HG03460 (cell line): ENCODE measurements around the gene INPP4B.
"Not testable (repeated sequence)": the region's sequence is repeated elsewhere in the genome, so short reads cannot be mapped to it uniquely, and the experiment has no call there.

Experiments
- ATAC-seq: cut with Tn5 transposase; IDR thresholded peaks from one replicate; pipeline ENCODE4 v1.9.1; 2021; ENCODE audit not compliant: unreplicated experiment

INPP4B gene

DNA sequence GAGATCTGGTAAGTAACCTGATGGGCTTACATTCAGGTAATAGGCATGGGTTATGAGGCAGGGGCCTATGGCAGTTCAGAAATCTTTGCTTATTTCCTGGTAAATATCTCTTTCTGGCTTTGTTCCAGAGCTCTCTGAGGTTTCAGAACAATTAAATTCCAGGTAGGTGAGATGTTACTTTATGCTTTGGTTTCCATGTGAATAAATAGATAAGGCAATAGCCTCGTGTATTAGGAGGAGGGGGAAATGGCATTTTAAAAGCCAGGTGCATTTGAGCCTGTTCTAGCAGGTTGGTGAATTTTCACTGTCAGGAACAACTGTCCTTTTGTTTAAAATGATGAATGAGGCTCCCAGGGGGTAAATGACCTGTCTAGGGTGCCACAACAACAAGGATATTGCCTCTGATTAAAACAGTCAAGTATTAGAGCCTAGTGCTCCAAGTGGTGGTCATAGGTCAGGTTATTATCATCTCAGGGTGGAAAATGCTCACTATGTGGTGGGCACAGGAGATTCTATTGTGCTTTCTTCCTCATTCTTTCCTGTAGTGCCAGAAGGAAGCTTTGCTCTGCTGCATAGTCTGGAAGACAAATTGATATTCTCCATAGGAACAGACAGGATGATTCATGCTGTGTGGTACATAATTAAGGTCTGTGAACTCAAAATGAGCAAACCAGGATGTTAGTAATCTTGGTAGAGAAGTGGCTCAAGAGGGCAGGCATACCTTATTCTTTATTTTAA, 296.2 kb downstream of the INPP4B start:
- no peak for ATAC-seq

DNA sequence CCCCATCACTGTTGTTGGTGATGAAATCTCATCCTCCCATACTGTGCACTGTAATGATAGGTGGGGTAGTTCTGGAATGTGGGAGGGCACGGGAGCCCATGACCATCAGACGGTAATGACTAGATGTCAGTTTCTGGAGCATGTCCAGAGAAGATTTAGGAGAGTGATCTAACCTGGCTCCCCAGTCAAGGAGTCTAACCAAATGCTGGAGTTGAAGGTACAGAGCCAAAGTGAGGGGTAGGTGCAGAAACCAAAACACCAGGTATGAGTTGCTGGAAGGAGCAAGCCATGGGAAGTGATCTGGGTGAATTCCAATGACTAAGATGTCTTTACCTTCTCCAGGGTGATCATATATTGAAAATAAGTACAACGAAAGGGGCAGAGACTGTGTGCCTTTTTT, 296.9 kb downstream of the INPP4B start:
- ATAC-seq: no peak

DNA sequence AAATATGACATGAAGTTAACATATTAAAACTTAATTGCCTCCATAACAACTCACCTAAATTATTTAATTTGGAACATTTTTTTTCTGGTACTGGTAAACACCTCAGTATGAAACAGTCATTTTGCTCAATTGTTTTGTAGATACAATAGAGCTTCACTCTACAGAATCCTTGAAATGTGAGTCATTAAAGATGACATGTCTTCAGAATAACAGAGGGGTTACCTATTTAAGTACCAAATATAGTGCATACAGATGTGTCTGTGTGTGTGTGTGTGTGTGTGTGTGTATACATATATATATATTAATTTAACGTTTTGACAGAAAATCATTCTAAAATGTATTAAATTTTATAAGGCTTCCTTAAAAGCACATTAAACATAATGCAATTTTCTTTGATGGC, 297.6 kb downstream of the INPP4B start:
- ATAC-seq: no peak

DNA sequence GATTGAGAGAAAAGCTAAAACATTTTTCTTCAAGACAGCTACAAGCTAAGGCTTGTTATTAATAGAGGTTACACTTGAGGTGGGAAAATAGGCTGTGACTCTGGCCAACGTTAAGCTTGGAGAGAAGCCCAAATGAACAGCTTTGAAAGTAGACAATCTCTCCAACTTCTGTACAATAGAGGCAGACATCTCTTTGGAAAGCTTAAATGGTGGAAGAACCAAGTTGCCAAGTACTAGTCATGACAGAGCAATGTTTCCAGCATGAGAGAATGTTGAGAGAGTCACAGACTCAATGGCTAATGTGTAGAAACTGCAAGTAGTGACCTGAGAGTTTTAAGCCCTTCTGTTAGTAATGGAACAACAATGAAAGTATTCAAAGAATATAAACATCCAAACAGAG, 298.1 kb downstream of the INPP4B start:
- ATAC-seq: no peak

DNA sequence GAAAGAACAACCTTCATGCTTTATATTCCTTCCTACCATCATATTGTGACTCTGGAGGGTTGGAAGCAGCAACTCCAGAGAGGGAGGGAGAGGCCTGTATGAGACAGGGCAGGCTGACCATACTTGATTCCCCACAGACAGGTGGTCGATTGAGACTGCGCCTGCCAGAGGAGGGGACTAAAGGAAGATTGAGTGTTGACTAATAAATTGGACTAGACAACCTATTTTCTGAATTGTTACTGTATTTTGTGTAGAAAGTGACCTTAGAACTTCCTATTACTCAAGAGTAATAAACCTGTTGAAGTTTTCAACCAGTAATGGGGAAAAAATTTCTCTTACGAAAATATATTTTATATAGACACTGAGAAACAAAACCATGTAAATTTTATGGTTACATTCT, 301.5 kb downstream of the INPP4B start:
- no peak for ATAC-seq

DNA sequence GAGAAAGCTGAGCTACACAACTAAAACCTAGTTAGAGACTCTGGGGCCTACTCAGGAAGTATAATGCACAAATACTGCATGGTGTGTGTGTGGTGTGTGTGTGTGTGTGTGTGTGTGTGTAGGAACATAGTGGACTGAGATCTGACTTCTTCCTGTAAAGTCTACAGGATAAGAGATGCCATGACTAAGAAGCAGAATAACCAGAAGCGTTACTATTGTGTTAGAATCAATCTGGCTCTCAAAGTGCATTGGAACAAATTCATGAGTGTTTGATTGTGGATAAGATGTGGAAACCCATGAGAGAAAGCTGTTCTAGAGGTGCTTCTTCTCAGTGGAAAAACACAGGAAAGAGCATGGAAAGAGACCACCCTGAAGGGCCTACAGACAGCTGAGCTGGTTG, 302.1 kb downstream of the INPP4B start:
- ATAC-seq: no peak

DNA sequence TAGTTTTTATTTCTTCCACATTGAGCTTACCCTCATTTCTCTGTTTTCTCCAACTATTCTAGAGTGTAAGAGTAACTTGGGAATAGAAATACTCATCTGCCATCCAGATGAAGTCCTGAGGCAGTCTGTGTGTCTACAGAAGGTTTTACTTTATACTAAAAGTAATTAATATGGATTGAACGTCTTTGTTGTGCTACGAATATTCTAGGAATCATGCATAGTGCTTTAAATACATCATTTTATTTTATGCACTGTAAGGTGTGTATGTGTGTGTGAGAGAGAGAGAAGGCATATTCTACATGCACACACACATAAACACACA, 305.7 kb downstream of the INPP4B start:
- no peak for ATAC-seq

DNA sequence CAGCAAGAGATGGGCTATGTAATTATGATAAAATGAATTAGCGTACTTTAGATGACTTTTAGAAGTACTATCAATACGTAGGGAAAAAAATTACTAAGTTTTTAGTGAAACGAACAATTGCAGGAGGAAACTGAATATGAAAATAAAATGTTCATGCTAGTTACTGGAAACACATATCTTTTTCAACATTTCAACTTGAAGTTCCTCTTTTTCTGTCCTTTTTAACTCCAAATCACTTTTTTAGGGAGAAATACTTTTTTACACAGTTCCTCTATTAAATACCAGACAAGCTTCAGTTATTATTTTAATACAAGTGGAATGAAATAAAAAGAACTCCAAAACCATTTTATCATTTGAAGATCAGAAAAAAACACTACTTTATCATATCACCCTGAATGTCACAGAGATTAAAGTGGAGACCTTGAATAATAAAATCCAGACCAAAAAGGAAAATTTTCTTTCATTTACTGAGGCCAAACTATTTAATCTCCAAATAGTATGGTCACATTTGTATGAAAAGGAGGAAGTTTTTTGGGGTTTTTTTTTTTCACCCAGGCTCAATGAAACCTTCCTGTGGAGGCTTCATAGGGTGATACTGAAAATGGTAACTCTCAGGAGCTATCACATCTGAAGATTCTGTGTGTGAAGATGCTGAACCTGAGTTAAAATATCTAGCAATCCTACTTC, 306.2 kb downstream of the INPP4B start:
- no peak for ATAC-seq

DNA sequence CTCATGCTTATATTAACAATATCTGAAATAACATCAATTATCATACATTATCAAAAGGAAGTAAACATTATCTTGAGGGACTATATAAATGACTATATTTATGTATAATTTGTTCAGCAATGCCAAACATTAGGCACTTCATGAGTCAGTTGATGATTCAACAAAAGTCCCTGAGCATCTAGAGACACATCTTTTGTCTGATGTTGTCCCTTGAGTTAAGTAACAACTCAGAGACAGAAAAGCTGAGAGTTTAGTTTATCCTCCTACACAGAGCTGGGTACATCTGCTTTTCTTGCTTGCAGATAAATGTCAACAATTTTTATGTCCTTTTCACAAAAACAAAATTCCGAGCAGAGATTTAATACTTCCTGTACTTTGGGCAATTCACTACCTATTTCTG, 311.1 kb downstream of the INPP4B start:
- no peak for ATAC-seq

DNA sequence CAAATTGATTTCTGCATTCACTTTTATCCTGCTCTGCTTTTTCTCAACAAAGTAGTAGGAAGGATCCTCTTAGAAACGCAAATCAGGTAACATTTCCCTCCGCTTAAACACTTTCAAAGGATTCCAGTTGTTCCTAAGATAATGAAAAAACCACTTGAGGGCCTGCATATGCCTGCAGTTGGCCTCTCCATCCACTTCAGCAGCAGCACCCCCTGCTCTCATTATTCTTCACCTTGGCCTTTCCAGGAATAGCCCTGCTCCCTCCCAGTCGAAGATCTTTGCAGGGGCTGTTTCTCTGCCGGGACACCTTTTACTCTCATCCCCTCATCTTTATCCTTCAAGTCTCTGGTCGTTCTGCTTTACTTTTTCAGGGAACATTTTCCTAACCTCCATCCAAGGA, 314.0 kb downstream of the INPP4B start:
- no peak for ATAC-seq

DNA sequence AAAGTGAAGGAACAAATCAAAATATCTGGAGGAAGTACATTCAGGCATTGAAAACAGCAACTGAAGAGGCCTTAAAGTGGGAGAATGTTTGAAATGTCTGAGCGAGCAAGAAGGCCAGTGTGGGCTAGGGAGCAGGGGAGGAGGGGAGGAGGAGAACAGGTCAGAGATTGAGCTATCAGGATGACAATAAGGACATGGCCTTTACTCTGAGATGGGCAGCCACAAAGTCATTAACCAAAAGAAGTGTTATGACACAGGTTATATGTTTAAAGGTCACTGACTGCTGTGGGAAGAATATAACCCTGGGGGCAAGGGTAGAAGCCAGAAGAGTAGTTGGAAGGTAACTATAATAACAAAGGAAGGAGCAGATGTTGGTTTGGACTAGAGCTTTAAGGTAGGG, 315.4 kb downstream of the INPP4B start:
- no peak for ATAC-seq

DNA sequence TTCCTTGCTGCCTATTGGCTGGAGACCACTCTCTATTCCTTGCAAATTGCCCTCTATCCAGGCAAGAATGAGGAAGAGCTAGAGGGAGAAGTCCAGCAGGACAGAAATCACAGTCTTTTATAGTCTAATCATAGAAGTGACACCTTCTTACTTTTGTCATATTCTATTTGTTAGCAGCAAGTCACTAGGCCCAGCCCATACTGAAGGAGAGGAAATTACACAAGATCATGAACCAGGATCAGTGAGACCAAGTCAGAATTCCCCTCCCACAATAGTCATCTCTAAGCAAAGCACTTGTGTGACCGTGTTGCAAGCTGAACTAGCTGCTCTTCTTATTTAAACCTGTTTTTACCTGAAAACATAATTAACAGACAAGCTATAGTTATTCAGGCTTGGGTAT, 317.7 kb downstream of the INPP4B start:
- ATAC-seq: no peak

DNA sequence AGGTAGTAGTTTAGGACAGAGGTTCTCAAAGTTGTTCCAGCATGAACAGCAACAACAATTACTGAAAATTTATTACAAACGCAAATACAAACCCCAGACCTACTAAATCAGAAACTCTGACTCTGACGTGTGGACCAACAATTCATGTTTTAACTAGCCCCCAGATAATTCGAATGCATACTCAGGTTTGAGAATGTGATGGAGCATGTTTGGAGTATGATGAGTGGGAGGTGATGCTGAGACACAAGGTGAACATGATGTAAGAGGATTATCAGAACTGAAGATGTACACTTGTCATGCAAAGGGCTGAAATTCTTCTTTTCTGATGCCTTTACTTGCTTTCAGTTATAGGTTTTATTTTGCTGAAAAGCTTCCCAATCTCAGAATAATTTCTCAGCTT, 323.0 kb downstream of the INPP4B start:
- no peak for ATAC-seq

DNA sequence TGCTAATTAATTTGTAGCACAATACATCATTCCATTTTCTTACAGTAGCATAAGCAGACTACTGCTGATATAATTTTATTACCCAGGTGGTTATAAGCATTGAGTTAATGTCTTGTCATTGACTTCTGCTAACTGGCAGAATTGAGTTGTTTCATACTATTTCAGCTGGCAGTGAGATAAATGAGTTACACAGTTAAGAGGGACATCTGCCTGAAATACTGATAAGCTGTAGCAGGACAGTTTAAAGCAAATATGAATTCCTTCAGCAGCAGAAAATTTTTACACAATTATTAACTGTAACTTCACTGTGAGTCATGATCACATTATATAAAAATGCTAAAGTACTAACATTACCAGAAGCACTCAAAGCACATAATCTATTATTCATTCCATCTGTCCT, 326.8 kb downstream of the INPP4B start:
- ATAC-seq: no peak

DNA sequence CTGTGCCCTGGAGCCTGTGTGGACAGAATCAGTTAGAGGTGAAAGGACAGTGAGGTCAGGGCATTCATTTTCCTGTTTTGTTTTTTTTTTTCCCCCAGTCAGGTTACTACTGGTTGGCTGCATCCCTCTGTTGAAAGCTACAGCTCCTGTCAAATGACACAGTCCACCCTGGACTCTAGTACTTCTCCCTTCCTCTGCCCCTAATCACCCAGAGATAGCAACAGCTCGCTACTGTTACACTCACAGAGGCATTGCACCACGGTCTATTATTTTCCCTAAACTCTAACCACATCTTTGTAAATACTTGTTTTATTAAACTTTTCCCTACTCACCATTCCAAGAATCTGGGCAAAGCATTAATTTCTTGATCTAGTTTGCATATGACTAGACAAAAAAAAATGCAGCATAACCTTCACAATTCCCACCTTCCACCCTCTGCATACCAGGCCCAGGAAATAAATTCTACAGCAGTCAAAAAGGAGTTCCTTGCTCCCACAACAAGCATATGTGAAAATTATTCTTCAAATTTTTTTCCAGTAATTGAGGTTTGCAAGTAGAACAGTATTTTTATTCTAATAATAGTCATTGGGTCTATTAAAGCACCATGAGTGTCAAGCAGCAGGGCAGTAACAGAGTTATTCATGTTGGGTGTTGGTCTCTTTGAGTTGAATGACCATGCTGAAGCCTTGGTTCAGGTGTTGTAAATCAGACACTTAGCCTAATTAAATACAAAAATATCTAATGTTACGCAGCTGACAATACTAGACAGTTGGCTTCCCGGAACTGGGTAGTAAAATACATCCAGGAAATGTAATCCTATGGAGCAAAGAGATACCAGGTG, 329.2 kb downstream of the INPP4B start:
- ATAC-seq: no peak

DNA sequence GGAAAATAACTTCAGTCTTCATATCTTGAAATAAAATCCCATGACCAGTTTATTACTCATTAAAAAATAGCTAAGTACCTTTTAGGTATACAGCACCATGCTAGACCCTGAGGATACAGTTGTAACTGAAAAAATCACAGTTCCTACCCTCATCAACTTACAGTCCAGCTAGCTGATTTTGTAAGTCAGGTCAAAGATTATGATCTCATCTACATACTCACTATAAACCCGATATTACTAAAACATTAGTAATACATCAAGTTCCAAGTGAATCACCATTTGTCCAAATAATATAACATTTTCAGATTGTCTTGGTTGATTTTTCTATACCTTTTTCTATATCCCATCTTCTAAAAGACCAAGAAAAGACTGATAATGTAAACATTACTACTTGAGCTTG, 333.9 kb downstream of the INPP4B start:
- no peak for ATAC-seq

DNA sequence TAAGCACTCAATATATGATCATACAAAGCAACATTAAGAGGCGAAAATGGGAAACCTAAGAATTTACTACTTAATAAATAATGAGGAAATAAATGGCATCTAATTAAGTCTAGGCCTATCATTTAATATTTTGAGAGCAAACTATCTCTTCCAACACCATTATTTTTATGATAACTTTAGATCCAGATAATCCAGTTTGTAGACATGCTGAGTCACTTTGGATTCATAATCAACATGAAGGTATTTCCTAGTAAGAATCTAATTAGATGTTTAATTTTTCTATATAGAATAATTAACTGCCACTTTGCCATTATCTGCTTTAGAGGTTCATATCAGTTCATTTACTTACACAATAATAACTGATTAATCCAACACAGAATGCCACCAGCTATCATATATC, 336.2 kb downstream of the INPP4B start:
- no peak for ATAC-seq

DNA sequence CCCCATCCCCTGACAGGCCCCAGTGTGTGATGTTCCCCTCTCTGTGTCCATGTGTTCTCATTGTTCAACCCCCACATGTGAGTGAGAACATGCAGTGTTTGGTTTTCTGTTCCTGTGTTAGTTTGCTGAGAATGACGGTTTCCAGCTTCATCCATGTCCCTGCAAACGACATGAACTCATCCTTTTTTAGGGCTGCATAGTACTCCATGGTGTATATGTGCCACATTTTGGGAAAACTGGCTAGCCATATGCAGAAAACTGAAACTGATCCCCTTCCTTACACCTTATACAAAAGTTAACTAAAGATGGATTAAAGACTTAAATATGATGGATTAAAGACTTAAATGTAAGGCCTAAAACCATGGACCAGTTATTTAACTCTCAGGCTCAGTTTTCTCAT, 336.7 kb downstream of the INPP4B start:
- not testable (repeated sequence) for ATAC-seq

DNA sequence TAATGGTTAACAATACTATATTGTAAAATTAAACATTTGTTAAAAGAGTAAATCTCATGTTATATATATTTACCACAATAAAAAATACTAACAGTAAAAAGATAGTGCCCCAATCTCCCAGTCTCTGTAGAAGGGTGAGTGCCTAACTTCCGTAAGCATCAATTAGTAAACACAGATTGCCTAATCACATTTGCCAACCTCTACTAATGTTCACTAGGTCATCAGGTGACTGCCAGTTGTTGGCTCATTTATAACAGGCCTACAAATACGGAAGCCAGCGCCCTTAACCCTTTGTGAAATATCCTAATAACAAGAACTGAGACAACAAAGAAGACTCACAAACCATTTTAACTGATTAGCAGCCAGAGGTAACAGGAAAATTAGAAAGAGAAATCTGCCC, 345.1 kb downstream of the INPP4B start:
- ATAC-seq: no peak

DNA sequence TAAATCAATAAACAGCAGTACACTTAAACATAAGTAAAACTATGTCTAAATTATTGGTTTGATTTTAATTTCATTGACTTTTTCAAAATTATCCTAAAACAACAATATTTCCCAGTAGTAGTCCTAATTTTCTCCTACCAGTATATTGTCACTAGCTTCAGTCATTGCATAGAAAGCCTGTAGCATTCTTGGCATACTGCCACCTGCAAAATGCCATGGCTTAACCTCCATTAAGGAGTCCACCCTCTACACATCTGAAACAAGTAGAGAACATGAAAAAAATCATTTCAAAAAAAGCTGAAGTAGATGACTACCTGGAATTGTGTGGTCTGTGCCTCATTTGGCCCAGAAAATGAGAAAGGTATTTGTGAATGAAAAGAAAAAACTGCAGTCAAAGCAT, 348.5 kb downstream of the INPP4B start:
- ATAC-seq: no peak

DNA sequence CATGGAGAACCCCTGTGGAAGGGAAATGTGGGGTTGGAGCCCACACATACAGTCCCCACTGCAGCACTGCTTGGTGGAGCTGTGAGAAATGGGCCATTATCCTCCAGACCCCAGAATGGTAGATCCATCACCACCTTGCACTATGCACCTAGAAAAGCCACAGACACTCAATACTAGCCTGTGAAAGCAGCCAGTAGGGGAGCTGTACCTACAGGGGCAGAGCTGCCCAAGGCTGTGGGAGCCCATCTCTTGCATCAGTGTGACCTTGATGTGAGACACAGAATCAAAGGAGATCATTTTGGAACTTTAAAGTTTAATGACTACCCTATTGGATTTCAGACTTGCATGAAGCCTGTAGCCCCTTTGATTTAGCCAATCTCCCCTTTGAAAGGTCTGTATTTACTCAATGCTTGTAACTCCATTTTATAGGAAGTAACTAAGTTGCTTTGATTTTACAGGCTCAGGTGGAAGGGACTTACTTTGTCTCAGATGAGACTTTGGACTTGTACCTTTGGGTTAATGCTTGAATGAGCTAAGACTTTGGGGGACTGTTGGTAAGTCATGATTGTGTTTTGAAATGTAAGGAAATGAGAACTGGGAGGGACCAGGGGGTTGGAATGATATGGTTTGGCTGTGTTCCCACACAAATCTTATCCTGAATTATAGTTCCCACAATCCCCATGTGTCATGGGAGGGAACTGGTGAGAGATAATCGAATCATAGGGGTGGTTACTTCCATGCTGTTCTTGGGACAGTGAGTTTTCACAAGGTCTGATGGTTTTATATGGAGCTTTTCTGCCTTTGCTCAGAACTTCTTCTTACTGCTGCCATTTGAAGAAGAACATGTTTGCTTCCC, 352.6 kb downstream of the INPP4B start:
- ATAC-seq: no peak
